ENCODE measurements around the gene RABGEF1. TPM values are rescaled to one million over a fixed set of nuclear protein-coding genes. Genes with fewer than 3 reads are reported as not detected.
A peak's percentile ranks its signal among the peaks of the same experiment; 100 is the strongest.
"Not testable (repeated sequence)": the region's sequence is repeated elsewhere in the genome, so short reads cannot be mapped to it uniquely, and the experiment has no call there.

Gene RABGEF1
- total RNA-seq, 1 experiment from 2014 or later = 49.5 TPM

- H3K4me1 Mint-ChIP-seq (ENCODE audit: insufficient read depth, unreplicated experiment) = peaks cover 12% of the 10 kb centered on the region
- no peak for DNase-seq (ENCODE audit: unreplicated experiment)
- TSS peak; percentile 97 for BruUV-seq (replicated peaks)
- no peak for TF ChIP-seq CTCF (IDR thresholded peaks at IDR 0.05; ENCODE audit: unreplicated experiment)
- H3K36me3 Mint-ChIP-seq (ENCODE audit: insufficient read depth, unreplicated experiment) = peaks cover 7% of the 10 kb centered on the region
- intact Hi-C loops (cut with micrococcal nuclease) = loop anchor here (10.0 kb wide), 2 partner anchors 109 to 149 kb away; partner anchors contain the start of genes SBDS and TYW1
- ChIA-PET POLR2A (interaction anchor here (0.6 to 2.0 kb wide), 17 partner anchors 10 to 254 kb away, joined by 3 to 45 read pairs (median 4); partner anchors contain the start of genes SBDS, TMEM248 and TYW1), CTCF (interaction anchor here (1.7 kb wide), 1 partner anchor 77 kb away, joined by 3 read pairs; no protein-coding TSS in a partner anchor)
- H3K9me3 Mint-ChIP-seq (ENCODE audit: unreplicated experiment) = no peaks in the 10 kb centered on the region
- H3K4me3 Mint-ChIP-seq (ENCODE audit: unreplicated experiment) = peak overlapping the region; percentile 89
- H3K27me3 Mint-ChIP-seq (ENCODE audit: insufficient read depth, unreplicated experiment) = no peaks in the 10 kb centered on the region
- peak overlapping the region; percentile 99 for H3K27ac Mint-ChIP-seq (ENCODE audit: low read depth, unreplicated experiment)
These were observed 105.0 kb downstream of the RABGEF1 start for GRCh38 chr7:66845379-66846095.

- H3K36me3 Mint-ChIP-seq (ENCODE audit: insufficient read depth, unreplicated experiment); H3K9me3 Mint-ChIP-seq (ENCODE audit: unreplicated experiment); CTCF ChIA-PET; BruUV-seq (replicated peaks); H3K27me3 Mint-ChIP-seq (ENCODE audit: insufficient read depth, unreplicated experiment); DNase-seq (ENCODE audit: unreplicated experiment): not testable (repeated sequence)
- peak overlapping the region; percentile 99 for H3K27ac Mint-ChIP-seq (ENCODE audit: low read depth, unreplicated experiment)
- intact Hi-C loops (cut with micrococcal nuclease) = loop anchor here (10.0 kb wide), 2 partner anchors 109 to 149 kb away; partner anchors contain the start of genes SBDS and TYW1
- H3K4me1 Mint-ChIP-seq (ENCODE audit: insufficient read depth, unreplicated experiment) = peaks cover 12% of the 10 kb centered on the region
- POLR2A ChIA-PET = interaction anchor here (0.6 to 1.2 kb wide), 2 partner anchors 28 to 191 kb away, joined by 3 read pairs; no protein-coding TSS in a partner anchor
- H3K4me3 Mint-ChIP-seq (ENCODE audit: unreplicated experiment) = peak overlapping the region; percentile 89
These were observed 105.5 kb downstream of the RABGEF1 start for GRCh38 chr7:66846096-66846445.

GRCh38 chr7:66847523-66847855, 107.0 kb downstream of the RABGEF1 start:
- H3K27ac Mint-ChIP-seq (ENCODE audit: low read depth, unreplicated experiment); H3K4me3 Mint-ChIP-seq (ENCODE audit: unreplicated experiment); H3K27me3 Mint-ChIP-seq (ENCODE audit: insufficient read depth, unreplicated experiment); DNase-seq (ENCODE audit: unreplicated experiment); BruUV-seq (replicated peaks); CTCF ChIA-PET; H3K9me3 Mint-ChIP-seq (ENCODE audit: unreplicated experiment): not testable (repeated sequence)
- peaks cover 12% of the 10 kb centered on the region for H3K4me1 Mint-ChIP-seq (ENCODE audit: insufficient read depth, unreplicated experiment)
- POLR2A ChIA-PET = interaction anchor here (0.6 kb wide), 1 partner anchor 150 kb away, joined by 4 read pairs; no protein-coding TSS in a partner anchor
- H3K36me3 Mint-ChIP-seq (ENCODE audit: insufficient read depth, unreplicated experiment) = peaks cover 14% of the 10 kb centered on the region
- intact Hi-C loops (cut with micrococcal nuclease) = loop anchor here (10.0 kb wide), 2 partner anchors 107 to 147 kb away; partner anchors contain the start of genes SBDS and TYW1

- peak; percentile 78 for DNase-seq (ENCODE audit: unreplicated experiment)
- no TSS peak for BruUV-seq (replicated peaks)
- Mint-ChIP-seq H3K4me1 (ENCODE audit: insufficient read depth, unreplicated experiment) (peaks cover 9% of the 10 kb centered on the region), H3K27ac (ENCODE audit: low read depth, unreplicated experiment) (peak overlapping the region; percentile 73), H3K27me3 (ENCODE audit: insufficient read depth, unreplicated experiment) (no peaks in the 10 kb centered on the region), H3K36me3 (ENCODE audit: insufficient read depth, unreplicated experiment) (peaks cover 14% of the 10 kb centered on the region), H3K4me3 (ENCODE audit: unreplicated experiment) (no peak overlapping the region), H3K9me3 (ENCODE audit: unreplicated experiment) (no peaks in the 10 kb centered on the region)
- CTCF ChIA-PET = interaction anchor here (0.6 kb wide), 1 partner anchor 197 kb away, joined by 3 read pairs; no protein-coding TSS in a partner anchor
- intact Hi-C loops (cut with micrococcal nuclease) = loop anchor here (10.0 kb wide), 2 partner anchors 107 to 147 kb away; partner anchors contain the start of genes SBDS and TYW1
- POLR2A ChIA-PET = interaction anchor here (0.6 to 1.0 kb wide), 2 partner anchors 106 to 149 kb away, joined by 3 to 4 read pairs; no protein-coding TSS in a partner anchor
- no peak for TF ChIP-seq CTCF (IDR thresholded peaks at IDR 0.05; ENCODE audit: unreplicated experiment)
These were observed 107.6 kb downstream of the RABGEF1 start for GRCh38 chr7:66847879-66848790.
